ENCODE data around the gene PEBP1.

DNA sequence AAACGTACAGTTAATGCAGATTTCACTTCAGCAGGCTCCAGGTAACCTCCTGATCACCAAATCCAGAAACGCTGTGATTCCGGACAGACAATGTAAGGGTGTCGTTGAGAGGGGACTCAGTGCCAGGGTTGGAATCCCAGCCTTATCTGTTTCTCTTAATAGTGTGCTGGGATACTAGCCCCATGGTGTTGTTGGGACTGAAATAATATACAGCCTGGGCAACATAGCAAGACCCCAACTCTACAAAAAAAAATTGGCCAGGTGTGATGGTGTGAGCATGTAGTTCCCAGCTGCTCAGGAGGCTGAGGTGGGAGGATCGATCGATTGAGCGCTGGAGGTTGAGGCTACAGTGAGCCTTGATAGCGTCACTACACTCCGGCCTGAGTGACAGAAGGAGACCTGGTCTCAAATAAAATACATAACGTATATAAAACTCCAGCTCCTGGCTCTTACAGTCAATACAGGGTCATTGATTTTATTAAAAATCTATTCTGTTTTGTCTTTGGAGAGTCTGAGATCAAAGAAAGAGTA is 1.3 kb downstream of the PEBP1 start:
- TF ChIP-seq, protein P1, sequence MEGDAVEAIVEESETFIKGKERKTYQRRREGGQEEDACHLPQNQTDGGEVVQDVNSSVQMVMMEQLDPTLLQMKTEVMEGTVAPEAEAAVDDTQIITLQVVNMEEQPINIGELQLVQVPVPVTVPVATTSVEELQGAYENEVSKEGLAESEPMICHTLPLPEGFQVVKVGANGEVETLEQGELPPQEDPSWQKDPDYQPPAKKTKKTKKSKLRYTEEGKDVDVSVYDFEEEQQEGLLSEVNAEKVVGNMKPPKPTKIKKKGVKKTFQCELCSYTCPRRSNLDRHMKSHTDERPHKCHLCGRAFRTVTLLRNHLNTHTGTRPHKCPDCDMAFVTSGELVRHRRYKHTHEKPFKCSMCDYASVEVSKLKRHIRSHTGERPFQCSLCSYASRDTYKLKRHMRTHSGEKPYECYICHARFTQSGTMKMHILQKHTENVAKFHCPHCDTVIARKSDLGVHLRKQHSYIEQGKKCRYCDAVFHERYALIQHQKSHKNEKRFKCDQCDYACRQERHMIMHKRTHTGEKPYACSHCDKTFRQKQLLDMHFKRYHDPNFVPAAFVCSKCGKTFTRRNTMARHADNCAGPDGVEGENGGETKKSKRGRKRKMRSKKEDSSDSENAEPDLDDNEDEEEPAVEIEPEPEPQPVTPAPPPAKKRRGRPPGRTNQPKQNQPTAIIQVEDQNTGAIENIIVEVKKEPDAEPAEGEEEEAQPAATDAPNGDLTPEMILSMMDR (IDR thresholded peaks at IDR 0.05): no peak
- no peak for TF ChIP-seq ZFX (IDR thresholded peaks at IDR 0.05; ENCODE audit: borderline replicate concordance)
